Neural progenitor cell (in vitro differentiated cells): ENCODE measurements around the gene CAMKK1.

Experiments used
- CTCF ChIP-seq: fragments of 200-600 bp; sonication (generic); IDR thresholded peaks from 2 replicates; pipeline ENCODE4 v1.5.1; 2017; ENCODE audit warnings: antibody characterized with exemption, mild to moderate bottlenecking
- EZH2 ChIP-seq: fragments of 200-600 bp; sonication (generic); IDR thresholded peaks from 2 replicates; pipeline ENCODE4 v1.6.1; 2017; ENCODE audit warnings: antibody characterized with exemption, mild to moderate bottlenecking, moderate library complexity
- EZH2phosphoT487 ChIP-seq: fragments of 200-600 bp; sonication (generic); IDR thresholded peaks from 2 replicates; pipeline ENCODE4 v1.6.1; 2017; ENCODE audit warnings: antibody characterized with exemption

DNA sequence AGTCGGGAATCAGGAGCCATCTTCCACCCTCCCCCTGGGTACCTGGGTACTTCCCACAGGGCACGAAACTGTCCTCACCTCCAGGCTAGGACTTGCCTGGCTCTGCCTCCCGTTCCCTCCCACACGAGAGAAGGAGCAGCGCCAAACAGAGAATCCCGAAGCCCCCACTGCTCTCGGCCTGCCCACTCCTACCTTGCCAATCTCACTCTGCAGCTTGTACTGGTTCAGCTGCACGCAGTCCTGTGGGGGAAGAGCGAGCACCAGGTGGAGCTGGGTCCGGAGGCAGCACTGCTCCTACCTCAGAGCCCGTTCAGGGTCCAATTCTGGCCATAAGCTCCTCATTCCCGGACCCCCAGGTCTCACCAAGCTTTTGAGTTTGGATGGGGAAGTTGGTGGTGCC is 8.7 kb downstream of the CAMKK1 start:
- TF ChIP-seq EZH2 (no peak), CTCF (no peak), EZH2phosphoT487 (no peak)
